SW480 (cell line): Measurements from ENCODE around the gene PPIL3.
A peak's percentile ranks its signal among the peaks of the same experiment; 100 is the strongest.
"Not testable (repeated sequence)": the region's sequence is repeated elsewhere in the genome, so short reads cannot be mapped to it uniquely, and the experiment has no call there.

ENCODE experiments used
- DNase-seq: peaks from one replicate; pipeline ENCODE4 v3.0.0-alpha.2; 2016; ENCODE audit warnings: low spot score

The PPIL3 gene

GRCh38 chr2:200888704-200889625, at the start of gene PPIL3, which contains the start of gene NIF3L1:
PPIL3 (minus strand) TSS chr2:200889077; CDS start chr2:200887615, 1,462 bp downstream.
NIF3L1 (plus strand) TSS chr2:200889371; CDS start chr2:200891944, 2,573 bp downstream.
- peak; percentile 99 for DNase-seq

- DNase-seq: no peak
Observed at GRCh38 chr2:200930947-200931626, 42.2 kb upstream of the PPIL3 start.

- no peak for DNase-seq
Observed at GRCh38 chr2:200929334-200930249, 40.7 kb upstream of the PPIL3 start.

GRCh38 chr2:200922439-200922838, 33.6 kb upstream of the PPIL3 start:
- DNase-seq: no peak

GRCh38 chr2:200913654-200914053, 24.8 kb upstream of the PPIL3 start:
- DNase-seq: no peak

DNA sequence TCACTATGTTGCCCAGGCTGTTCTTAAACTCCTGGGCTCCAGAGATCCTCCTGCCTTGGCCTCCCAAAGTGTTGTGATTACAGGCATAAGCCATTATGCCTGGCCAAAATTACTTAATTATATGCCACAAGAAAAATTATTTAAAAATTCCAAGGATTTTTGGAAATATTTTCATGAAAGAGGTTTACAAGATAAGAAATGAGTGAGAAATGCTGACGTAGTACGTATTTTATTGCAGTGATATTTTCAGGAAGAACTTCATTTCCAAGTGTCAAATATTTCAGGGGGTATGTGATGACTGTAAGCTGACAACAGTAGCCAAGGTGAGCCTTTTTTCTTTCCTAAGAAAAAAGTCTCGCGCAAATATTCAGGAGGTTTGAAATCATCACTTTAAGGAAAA, 21.1 kb upstream of the PPIL3 start:
- no peak for DNase-seq

GRCh38 chr2:200905618-200906296, 16.9 kb upstream of the PPIL3 start:
- DNase-seq: peak; percentile 54

DNA sequence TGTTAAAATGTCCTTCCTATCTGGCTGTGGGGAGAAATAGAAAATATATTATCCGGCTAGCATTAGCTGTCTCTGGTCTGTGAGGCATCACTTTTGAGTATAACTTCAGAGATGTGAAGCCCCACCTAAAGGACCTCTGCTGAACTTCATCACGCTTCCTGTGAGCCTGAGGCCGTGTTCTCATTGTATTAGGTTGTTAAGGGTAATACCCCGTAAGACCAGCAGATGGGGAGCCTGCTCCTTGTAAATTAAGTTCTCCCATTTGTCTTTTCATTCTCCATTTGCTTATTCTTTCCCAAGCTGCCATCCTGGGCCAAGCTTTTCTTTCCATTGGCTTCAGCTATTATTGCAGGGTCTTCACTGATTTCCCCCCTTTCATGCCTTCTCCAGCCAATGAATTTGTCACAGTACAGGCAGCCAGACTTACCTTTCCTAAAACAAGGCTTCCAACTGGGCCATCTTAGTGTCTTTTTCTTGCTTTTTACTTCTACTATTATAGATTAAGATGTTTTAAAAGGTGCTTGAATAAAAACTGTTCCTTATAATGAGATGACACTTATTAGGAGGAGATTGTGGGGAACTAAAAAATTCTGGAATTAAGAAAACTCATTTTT, 12.7 kb upstream of the PPIL3 start:
- DNase-seq: peak; percentile 91

GRCh38 chr2:200899482-200899881, 10.6 kb upstream of the PPIL3 start:
- DNase-seq: no peak

GRCh38 chr2:200881715-200882249, 7.1 kb downstream of the PPIL3 start:
- not testable (repeated sequence) for DNase-seq

- no peak for DNase-seq
Observed at GRCh38 chr2:200878289-200878880, 10.5 kb downstream of the PPIL3 start.

- no peak for DNase-seq
Observed at GRCh38 chr2:200877443-200877842, 11.4 kb downstream of the PPIL3 start.

- no peak for DNase-seq
Observed at GRCh38 chr2:200873560-200873959, 15.3 kb downstream of the PPIL3 start.

DNA sequence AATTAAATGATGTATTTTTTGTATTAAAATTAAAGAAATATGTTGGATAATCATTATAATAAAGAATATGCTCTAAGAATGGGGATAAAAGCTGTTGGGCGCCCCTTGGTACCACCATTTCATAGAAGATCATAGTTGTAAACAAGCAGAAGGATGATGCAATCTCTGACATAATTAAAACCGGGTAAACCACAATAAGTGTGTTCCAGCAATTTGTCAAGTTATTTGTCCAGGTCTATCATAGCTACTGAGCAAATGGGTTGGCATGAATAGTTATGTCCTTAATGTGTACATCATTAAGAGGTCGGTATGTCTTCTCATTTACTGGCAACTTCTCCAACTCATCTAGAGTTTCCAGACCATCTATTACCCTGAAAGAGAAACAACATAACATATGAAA, 17.7 kb downstream of the PPIL3 start:
- no peak for DNase-seq

- DNase-seq: no peak
Observed at GRCh38 chr2:200869014-200869413, 19.9 kb downstream of the PPIL3 start.

- peak; percentile 87 for DNase-seq
Observed at GRCh38 chr2:200864176-200865034, 24.5 kb downstream of the PPIL3 start, which contains the start of gene CLK1. CLK1 (minus strand) TSS chr2:200864658; CDS start chr2:200861862, 2,796 bp downstream.

- peak; percentile 29 for DNase-seq
Observed at GRCh38 chr2:200863782-200864175, 25.1 kb downstream of the PPIL3 start.

DNA sequence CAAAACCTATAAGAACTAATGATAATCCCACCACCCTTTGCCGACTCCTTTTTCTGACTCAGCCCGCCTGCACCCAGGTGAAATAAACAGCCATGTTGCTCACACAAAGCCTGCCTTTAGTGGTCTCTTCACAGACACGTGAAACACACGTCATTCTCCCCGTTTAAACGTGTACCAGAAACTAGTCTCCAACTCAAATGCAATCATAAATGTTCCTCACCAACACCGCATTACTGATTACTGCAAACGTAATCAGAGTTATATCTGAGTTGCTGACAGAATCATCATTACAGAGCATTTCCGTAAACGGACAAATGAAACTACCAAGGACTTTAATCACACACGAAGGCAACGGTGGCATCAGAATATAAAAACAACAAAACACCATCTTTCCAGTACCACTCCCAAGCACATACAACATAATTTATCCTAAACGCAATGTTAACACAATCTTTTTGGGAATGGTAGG, 26.3 kb downstream of the PPIL3 start:
- peak; percentile 48 for DNase-seq

GRCh38 chr2:200861617-200862155, 27.2 kb downstream of the PPIL3 start:
- DNase-seq: no peak
